ENCODE measurements around the gene LY6G5B.
A peak's percentile ranks its signal among the peaks of the same experiment; 100 is the strongest.

LY6G5B gene

DNA sequence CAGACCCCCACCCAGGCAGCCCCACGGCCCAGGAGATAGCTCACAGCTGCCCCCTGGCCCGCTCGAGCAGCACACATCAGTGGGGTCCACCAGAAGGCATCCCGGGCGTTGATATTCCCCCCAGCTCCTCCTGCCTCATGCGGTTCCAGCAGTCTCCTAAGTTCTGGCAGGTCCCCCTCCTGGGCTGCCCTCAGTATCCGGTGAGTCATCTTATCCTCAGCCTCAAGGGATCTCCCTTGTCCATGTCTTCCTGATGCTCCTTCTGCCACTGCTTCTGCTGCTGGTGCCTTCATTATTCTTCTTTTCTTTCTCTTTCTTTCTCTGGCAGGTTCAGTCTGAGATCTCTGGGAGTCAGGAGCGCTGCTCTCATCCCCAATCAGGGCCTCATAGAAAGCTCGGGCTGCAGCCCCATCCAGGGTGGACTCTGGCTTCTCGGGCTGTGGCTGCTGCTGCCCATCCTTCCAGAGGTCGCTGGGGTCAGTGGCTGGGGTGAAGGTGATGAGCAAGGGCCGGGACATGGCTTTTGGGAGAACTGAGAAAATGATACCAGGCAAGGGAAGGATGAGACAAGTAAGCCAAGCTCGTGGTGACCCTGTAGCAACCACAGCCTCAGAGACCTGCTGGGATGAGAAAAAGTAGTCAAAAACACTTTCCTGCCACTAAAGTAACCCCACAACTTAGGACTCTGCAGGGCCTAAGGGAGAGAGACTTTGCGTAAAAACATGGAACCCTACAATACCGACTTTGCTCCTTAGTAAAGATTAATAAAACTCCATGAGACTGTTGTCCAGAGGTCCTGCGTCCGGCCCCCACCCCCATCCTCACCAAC, 5.6 kb upstream of the LY6G5B start:
- DNase-seq = peak; percentile 87

DNA sequence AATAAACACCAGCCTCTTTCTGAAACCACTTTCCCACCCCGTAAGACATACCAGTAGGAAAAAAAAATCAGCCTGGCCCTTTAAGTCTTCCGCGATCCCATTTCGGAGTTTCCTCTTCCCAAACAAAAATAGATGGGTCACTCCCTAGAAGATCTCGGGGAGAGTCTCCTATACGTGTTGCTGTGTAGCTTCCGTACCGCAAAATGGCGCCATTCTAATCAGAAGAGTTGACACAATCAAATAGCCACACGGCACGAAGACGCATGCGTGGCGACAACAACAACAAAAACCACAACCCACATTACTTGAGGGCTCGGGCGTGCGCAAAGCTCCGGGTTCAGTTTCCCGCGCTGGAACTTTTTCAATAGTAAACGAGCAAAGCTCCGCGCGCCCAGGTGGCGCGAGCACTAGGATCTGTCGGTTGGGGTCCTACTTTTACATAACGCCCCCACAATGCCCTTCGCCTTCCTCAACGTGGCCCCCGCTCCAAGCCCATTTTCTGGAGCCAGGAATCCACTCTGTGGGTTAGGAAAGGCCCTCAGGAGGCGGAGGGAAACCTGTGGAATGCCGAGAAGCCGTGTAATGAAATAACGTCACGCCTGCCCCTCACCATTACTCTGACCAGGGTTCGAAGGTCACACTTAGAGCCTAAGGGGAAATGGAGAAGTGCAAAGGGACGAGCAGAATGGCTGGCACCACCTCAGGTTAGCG, 4.8 kb upstream of the LY6G5B start, which contains the start of gene GPANK1:
TSS of gene GPANK1 (minus strand) at position 208 of the 711 bp plus-strand sequence. CDS start 519 bp downstream, outside the sequence.
- DNase-seq = peak; percentile 95

DNA sequence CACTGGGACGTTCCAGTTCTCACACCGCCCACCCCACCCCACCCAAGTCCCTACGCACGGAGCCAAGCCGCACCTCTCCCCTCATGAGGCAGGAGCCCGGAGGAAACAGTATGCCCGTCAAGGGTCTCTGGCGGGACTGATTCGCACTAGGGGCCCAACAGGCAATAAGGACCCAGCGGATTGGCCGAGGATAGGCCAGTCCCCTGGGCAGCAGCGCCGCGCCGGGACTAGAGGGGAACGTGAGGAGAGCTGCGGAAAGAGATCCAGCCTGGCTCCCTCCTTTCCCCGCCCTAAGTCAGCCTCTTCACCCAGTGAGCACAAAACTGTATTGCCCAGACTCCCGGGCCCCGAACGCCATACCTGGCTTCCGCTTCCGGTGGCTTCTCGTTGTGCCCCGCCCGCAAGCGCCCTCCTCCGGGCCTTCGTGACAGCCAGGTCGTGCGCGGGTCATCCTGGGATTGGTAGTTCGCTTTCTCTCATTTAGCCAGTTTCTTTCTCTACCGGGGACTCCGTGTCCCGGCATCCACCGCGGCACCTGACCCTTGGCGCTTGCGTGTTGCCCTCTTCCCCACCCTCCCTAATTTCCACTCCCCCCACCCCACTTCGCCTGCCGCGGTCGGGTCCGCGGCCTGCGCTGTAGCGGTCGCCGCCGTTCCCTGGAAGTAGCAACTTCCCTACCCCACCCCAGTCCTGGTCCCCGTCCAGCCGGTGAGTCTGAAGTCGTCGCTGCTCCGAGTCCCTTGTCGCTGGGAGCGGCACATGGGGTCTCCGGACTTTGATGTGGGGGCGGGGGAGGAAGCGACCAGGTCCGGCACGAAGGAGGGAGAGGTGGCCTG, 4.1 kb upstream of the LY6G5B start, which contains the start of gene CSNK2B:
TSS of gene CSNK2B (plus strand) at position 580 of the 836 bp plus-strand sequence. CDS start 752 bp downstream, outside the sequence.
- peak; percentile 98 for DNase-seq

DNA sequence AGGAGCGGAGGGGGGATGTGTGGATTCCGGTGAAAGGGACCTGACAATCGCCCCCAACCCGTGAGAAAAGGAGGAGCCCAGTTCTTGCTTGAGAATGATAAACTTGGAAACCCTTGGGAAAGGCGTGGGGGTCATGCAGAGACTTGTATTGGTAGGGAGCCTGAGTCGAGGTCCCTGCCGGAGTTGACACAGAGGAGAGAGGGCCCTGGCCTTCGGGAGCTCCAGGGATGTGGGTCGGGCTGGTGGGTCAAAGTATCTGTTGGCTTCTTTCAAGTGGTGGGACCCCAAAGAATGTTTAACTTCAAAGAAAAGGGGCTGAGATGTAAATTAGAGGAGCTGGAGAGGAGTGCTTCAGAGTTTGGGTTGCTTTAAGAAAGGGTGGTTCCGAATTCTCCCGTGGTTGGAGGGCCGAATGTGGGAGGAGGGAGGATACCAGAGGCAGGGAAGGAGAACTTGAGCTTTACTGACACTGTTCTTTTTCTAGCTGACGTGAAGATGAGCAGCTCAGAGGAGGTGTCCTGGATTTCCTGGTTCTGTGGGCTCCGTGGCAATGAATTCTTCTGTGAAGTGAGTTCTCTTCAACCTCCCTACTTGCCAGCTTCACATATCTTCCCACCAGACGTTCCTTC, 3.3 kb upstream of the LY6G5B start:
- DNase-seq = no peak

DNA sequence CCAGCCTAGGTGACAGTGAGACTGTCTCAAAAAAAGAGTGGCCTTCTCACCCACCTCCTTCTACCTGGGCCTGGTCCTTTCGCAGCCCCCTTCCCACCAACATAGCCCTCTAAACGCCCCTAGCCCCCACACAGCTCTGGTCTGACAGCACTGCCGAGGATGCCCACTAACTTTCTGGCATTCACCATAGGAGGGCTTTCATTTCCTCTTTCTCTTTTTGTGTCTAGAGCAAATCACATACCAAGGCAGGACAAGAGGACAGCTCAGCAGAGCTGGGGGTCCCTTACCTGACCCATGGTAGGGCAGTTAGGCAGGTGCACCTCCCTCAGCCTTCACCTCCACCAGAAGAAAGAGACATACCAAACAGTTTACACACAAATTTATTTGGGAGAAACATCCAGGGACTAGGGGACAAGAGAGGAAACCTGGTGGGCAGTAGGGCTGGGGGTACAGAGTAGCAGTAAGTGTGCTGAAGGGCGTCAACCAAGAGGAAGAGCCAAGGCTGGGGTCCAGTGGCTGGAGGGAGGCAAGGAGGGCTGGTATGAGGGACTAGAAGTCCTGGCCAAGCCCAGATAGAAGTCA, 6.6 kb downstream of the LY6G5B start:
- DNase-seq = no peak

DNA sequence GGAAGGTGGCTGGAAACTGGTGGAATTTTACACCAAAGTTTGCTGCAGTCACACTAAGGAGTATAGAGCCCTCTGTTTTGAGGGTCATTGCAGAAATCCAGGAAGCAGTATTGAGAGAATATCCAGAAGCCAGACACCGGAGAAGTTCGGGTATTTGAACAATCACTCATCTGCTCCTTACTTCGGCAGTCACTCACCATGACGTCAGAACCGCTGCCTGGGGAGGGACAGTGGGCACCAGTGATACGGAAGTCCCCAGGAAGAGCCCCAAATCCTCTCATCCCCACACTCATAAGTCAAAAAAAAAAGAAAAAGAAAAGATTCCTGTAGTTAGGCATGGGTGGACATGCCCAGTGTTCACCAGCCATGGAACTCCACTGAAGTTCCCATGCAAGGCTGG, 7.1 kb downstream of the LY6G5B start:
- no peak for DNase-seq

DNA sequence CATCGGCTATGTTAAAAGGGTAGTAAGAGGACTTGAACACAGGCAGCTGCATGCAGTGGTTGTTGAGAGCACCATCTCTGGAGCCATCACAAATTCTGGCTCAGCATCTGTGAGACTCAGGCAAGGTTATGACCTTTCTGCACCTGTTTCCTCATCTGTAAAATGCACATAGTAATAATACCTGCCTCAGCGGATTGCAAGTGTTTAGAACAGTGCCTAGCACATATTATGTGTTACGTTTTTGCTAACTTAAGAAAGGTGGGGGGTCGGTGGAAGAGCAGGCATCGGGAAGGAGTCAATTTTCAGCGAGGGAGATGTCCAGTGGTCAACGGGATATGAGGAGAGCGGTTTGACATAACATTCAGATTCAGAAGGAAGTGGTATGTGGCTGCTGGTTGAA, 8.2 kb downstream of the LY6G5B start:
- DNase-seq = no peak

DNA sequence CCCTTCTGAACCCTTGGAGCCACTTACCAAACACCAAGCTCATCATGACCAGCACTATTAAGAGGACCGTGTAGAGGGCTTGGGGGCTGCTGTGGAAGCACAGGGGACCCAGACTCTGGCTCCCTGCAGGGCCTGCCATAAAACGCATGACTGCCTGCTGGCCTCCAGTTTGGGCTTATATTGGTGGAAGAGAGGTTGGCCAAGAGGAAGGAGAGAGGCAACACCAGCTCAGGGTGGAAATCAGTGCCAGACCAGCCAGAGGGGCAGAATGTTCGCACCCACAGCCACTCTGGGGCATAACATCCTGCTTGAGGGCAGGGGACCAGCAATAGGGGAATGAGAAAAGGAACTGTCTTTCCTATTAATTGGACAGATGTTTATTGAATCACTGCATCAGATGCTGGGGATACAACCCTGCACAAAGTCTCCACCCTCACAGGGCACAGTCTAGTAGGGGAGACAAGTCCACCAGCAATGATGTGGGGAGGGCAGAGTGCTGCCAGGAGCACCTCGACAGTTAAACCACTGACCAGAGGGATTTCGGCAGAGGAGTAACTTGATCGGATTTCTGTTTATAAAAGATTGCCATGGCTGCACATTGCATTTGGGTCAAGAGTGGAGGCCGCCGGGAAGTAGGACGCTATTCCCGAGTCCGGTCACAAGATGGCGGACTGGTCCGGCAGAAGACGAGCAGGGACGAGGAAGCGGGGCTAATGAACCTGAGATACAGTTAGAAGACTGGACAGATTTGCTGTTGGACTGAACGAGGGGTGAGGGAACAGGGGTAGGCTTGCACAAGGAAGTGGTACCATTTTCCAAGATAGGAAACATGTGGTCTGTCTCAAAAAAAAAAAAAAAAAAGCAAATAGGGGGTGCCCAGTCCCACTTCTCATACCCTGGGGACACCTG, 10.7 kb downstream of the LY6G5B start, which contains the start of gene LY6G5C:
TSS of gene LY6G5C (minus strand) at position 842 of the 909 bp plus-strand sequence. CDS start at position 148, 694 bp downstream.
- DNase-seq = peak; percentile 81

DNA sequence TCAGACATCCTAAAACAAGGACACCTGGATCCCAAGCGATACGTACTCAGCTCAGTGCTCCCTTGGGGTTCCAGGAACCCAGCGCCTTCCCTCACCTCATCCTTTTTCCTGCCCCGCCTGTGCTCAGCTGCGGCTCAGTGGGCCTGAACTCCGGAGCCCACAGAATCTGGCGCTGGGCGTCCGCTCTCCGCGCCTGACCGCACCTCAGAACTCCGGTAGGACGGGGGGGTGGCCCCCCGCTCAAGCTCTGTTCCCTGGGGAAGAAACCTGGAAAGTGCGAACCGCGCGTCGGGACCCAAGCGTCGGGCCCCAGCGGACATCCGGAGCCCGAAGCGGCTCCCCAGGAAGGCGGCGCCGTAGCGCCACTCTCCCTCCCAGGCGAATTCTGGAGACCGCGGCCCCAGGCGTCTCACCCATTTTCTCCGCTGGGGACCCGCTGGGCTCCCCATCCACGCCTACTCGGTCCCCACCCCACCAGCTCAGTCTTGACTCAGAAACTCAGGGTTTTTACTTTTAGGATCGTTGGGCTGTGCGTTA, 11.4 kb downstream of the LY6G5B start:
- DNase-seq = peak; percentile 46

DNA sequence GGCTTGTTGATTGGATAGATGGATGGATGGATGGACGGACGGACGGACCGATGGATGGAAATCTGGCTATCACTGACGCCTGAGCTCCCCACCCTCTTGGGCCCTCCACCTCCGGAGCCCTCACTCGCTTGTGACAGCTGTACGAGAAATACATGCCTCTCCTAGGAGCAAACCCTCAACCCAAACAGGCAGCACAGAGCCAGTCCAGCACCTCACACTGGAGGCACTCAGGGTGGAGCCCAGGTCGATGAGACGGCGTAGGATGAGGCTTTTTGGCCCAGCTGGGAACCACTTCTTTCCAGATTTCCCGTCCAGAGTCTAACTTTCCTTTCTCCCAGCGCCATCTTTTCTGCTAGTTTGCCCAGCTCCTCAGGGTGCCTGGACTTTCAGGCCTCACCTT, 13.8 kb downstream of the LY6G5B start:
- no peak for DNase-seq

DNA sequence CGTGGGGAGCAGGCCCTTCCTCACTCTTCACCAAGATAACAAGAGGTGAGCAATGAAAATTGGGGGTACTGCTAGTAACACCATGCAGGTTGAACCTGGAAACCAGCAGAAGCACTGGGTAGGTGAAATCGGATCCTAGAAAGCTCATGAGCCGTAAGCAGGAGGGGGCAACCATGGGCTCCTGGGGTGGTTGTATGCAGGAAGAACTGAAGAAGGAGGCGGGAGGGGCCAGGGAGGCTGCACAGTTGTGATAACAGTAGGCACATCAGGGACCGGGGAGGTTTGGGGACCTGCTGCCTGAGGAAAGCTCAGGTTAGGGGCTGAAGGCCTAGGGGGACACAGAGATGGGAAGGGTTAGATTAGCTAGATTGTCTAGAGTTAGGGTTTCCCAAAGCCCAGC, 16.7 kb downstream of the LY6G5B start:
- no peak for DNase-seq

DNA sequence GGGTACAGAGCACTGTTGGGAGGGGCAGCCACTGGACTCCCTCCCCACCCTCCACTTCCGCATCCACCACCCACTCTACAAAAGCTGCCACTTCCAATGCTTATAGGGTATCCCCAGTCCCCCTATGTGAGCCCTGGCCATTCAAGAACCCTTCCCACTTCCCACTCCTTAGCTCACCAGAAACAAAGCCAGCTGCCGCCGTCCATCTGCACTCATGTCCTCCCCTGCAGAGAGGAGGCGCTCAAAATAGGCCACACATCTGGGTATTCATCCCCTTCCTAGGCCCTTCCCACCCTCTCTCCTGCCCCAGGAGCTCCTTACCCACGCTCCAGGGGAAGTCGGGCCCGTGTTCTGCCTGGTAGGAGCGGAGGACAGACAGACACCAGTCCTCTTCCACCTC, 17.5 kb downstream of the LY6G5B start:
- no peak for DNase-seq

DNA sequence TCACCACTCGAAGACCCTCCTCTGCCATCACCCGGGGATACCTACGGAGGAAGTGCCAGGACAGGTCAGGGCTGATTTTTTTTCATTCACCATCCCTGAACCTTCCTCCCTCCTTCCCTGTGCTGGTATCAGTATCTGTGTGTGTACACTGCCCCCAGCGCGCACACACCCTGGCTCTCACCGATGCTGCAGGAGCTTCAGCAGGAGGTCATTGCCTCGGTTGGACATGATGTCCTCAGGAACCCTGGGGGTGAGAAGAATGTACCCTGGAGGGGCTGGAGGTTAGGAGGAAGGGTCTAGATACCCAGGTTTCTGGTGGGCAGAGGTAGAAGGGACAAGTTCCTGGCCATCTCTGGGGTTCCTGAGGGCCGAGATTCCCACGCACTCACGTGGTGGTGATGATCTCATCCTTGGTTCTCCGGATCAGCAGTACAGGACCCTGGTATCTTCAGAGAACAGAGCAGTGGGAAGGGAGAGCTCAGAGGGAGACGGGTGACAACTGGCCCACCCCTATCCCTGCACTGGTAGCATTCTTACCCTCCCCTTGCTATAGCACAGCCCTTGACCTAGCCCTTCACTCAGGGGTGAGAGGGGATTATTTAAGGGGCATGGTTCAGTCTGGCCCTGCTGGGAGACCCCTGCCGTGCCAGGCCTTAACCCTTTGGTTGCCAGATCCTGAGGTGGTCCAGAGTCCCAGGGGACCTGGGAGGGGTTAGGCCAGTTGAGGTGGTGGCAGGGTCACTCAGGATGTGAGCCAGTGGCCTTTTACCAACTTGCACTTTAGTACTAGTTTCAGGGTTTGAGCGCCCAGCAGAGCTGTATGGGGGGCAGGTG, 18.3 kb downstream of the LY6G5B start:
- DNase-seq = no peak

DNA sequence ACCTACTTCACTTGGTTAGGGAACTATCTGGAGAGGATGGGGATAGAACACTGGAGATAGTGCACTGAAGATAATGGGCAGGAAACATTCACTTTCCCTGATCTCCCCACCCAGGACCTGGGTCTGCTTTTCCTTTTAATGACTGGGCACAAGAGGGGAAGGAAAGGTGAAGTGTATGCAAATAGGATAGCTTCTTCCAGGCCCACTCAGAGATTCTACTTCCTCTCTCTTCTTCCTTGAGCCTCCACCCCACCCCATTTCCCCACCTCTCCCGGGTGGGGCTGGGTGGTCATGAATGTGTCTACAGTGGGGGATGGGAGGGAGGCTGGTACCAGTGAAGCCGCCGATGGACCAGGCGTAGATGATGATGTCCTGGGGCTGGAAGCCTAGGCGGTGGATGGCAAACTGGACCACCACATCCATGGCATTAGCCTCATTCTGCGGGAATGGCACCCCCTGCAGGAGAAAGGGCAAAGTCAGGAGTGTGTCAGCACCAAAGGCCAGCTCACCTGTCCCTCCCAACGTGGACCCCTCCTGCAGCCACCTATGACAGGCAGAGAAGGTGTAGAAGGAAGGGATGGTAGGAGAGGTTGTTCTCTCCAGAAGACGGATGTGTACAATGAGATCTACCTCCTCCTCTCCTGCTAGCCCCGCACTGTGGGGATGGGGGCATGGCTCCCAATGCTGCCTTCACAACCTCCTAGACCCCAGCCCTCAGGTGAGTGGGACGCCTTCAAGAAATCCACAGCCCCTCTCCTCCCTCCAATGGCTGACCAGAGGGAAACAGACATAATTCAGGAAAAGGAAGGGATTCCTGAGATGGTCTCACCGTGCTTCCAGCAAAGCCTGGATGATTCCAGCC, 19.7 kb downstream of the LY6G5B start:
- DNase-seq = no peak

DNA sequence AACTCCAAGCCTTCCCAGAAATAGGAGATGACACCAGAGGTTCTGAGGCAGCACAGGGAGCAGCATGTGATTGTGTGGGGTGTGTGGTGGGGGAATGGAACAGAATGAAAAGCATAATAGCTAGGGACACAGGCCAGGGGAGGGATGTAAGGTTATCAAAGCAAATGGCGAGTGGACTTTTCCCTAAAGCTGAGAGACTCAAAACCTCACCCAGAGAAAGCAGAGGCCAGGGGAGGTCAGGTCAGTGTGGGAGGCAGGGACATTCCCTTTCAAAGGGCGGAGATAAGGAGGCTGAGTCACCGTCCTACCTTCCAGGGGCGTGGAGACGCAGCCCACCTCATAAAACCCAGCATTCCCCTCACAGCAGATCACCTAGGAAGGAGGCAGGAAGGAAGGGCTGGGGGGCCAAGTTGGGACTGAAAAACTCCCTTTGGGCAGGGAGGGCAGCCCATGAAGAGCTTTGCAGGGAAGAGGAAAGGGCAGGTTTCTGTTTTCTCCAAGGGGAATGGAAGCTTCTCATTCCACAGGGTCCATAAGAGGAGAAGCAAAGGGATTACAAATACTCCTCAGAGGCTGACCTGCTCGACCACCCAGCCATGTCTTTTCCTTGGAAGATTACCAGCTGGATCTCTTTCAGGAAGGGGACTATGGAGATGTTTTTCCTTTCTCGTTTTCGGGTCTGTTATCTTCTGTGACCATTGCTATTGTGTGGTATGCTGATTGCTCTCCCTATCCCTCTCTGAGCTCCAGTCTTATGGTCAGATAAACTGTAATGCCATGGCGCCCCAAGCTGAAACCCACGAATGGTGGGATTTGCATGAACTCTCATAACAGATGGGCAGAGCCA, 20.7 kb downstream of the LY6G5B start:
- no peak for DNase-seq

DNA sequence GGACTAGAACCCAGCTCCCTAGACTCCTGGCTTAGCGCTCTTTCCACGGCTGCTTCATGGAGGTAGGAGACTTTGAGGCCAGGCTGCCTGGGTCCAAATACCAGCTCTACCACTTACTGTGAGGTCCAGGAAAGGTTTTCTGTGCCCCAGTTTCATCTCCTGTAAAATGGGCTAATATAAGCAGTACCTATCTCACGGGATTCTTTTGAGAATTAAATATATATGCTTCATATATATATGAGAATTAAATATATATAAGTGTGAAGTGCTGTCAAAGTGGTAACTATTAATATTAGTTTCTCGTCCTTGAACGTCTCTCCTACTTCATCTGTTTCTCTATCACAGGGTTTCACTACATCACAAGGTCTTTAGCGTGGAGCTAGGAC, 21.3 kb downstream of the LY6G5B start:
- no peak for DNase-seq

DNA sequence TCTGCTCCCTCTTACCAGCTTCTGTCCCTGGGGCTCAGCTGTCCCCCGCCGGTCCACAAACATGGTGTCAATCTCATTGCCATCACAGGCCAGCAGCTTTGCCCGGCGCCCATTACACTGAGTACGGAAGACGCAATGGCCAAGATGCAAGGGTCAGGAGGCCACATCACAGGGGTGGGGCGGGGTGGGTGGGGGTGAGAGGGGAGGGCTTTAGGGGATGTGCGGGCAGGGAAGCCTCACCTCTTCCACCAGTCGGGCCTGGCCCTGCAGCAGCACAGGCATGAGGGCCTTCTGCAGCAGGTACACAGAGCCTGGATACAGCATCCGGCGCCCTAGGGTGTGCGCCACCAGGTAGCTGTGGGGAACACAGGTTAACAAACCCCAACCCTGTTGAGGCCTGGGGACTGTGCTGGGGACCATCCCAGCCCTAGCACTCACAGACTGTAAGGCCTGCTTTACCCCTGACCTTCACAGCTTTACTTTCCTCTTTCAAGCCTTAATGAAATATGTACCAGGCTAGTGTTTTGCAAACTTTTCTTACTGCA, 21.9 kb downstream of the LY6G5B start:
- DNase-seq = no peak

DNA sequence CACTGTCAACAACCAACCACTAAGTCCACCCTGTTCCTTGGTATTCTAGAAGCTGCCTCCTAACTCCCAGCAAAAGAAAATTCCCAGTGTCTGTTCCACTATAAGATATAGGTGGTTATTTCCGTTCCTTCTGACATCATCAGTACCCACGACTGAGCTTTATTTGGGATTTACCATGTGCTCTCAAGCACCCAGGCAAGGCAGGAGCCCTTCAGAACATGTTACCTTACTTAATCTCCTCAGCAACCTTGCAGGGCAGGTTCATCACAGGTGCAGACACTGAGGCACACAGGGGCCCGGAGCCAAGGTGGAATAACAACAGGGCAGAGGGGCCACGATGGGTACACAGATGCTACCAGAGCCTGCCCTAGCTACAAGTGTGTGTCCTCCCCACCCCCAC, 22.6 kb downstream of the LY6G5B start:
- no peak for DNase-seq
